Sigmoid colon (tissue), 4 donors: Measurements from ENCODE around the gene FBXO45.

ENCODE experiments used
- POLR2A ChIP-seq, 2 donors: fragments of 450-650 bp; IDR thresholded peaks; one replicate each; pipeline ENCODE4 v1.6.1; 2016; ENCODE audit warnings: antibody characterized with exemption in 2 of 2, mild to moderate bottlenecking in 2 of 2, moderate library complexity in 2 of 2
- POLR2AphosphoS5 ChIP-seq, 4 donors: sonication (generic); formaldehyde crosslinking; IDR thresholded peaks; one replicate each; pipeline ENCODE4 v1.6.1; 2017; ENCODE audit warnings: antibody characterized with exemption in 4 of 4
- TF ChIP-seq, protein P1 (sequence below), 4 experiments: fragments of 450-650 bp in 3 of 4; fragments of 200-600 bp in 1 of 4; IDR thresholded peaks; one replicate each; pipeline ENCODE4 v1.5.1; 2016 to 2019; ENCODE audit warnings: antibody characterized with exemption in 4 of 4, mild to moderate bottlenecking in 3 of 4, moderate library complexity in 2 of 4

DNA sequence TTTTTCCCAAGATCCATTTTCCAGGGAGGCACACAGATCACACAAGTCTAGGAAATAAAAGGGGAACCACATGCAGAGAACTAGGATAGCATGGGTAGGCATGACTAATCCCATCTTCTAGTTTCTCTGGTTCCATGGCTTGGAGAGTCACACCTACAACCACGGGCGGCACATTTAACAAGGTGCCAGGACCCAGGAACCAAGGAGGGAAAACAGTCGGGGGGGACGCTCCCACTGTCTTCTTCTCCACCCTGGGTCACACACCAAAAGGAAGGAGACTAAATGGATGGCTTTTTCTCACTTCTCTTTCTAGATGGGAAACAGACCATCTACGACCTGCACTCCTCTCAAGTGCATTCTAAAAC lies 48.8 kb upstream of the FBXO45 start:
- TF ChIP-seq, protein P1, sequence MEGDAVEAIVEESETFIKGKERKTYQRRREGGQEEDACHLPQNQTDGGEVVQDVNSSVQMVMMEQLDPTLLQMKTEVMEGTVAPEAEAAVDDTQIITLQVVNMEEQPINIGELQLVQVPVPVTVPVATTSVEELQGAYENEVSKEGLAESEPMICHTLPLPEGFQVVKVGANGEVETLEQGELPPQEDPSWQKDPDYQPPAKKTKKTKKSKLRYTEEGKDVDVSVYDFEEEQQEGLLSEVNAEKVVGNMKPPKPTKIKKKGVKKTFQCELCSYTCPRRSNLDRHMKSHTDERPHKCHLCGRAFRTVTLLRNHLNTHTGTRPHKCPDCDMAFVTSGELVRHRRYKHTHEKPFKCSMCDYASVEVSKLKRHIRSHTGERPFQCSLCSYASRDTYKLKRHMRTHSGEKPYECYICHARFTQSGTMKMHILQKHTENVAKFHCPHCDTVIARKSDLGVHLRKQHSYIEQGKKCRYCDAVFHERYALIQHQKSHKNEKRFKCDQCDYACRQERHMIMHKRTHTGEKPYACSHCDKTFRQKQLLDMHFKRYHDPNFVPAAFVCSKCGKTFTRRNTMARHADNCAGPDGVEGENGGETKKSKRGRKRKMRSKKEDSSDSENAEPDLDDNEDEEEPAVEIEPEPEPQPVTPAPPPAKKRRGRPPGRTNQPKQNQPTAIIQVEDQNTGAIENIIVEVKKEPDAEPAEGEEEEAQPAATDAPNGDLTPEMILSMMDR (IDR thresholded peaks at IDR 0.05) = no peak
- TF ChIP-seq POLR2A (IDR thresholded peaks at IDR 0.05) (no peak), POLR2AphosphoS5 (IDR thresholded peaks at IDR 0.05) (no peak)
